WERI-Rb-1 (cell line): ENCODE results near the gene PROX2.

Experiments
- DNase-seq: peaks from one replicate; pipeline ENCODE4 v3.0.0-alpha.2; 2020
- H3K27ac ChIP-seq: fragments of 250-450 bp; sonication (Bioruptor Pico); 2 replicates; pipeline ENCODE4 v1.5.1; 2020; ENCODE audit warnings: mild to moderate bottlenecking, moderate library complexity
- H3K27me3 ChIP-seq: fragments of 250-450 bp; sonication (Bioruptor Pico); 2 replicates; pipeline ENCODE4 v1.5.1; 2021; ENCODE audit warnings: mild to moderate bottlenecking, low read depth, moderate library complexity; ENCODE audit not compliant: insufficient read depth, severe bottlenecking
- H3K36me3 ChIP-seq: fragments of 250-450 bp; sonication (Bioruptor Pico); 2 replicates; pipeline ENCODE4 v1.5.1; 2020; ENCODE audit warnings: mild to moderate bottlenecking, moderate library complexity
- H3K4me3 ChIP-seq: 2 replicates; pipeline ENCODE4 v1.5.1; 2011; ENCODE audit warnings: low read depth, mild to moderate bottlenecking, control low read depth, low read length
- H3K9me3 ChIP-seq: fragments of 250-450 bp; sonication (Bioruptor Pico); 2 replicates; pipeline ENCODE4 v1.5.1; 2021; ENCODE audit warnings: mild to moderate bottlenecking, moderate library complexity; ENCODE audit not compliant: severe bottlenecking
- TF ChIP-seq, protein P1 (sequence below): IDR thresholded peaks from 2 replicates; pipeline ENCODE4 v1.5.1; 2011; ENCODE audit warnings: low read depth, mild to moderate bottlenecking, control low read depth, inconsistent platforms, low read length

PROX2 gene

DNA sequence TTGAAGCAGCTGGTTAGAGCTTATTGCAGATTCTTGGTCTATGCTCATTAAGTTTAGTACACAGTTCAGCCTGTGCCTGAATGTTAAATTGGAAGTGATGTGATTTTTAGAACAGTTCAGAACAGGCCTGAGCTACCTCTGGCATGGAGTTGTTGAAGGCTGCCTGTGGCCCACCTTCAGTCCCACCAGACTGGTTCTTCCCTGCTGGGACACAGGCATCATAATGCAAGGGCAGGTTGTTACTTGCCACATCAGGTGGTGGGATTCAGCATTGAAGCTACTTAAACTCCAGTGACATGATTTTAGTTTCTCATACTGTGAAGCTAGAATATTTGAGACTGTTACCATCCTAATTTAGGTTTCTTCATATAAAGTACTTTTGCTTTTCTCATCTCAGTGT lies 49.4 kb downstream of the PROX2 start:
- peaks cover 46% of the 10 kb centered on the region for H3K36me3 ChIP-seq
- no peak overlapping the region for H3K4me3 ChIP-seq
- H3K27me3 ChIP-seq = no peaks in the 10 kb centered on the region
- no peak overlapping the region for H3K27ac ChIP-seq
- TF ChIP-seq, protein P1, sequence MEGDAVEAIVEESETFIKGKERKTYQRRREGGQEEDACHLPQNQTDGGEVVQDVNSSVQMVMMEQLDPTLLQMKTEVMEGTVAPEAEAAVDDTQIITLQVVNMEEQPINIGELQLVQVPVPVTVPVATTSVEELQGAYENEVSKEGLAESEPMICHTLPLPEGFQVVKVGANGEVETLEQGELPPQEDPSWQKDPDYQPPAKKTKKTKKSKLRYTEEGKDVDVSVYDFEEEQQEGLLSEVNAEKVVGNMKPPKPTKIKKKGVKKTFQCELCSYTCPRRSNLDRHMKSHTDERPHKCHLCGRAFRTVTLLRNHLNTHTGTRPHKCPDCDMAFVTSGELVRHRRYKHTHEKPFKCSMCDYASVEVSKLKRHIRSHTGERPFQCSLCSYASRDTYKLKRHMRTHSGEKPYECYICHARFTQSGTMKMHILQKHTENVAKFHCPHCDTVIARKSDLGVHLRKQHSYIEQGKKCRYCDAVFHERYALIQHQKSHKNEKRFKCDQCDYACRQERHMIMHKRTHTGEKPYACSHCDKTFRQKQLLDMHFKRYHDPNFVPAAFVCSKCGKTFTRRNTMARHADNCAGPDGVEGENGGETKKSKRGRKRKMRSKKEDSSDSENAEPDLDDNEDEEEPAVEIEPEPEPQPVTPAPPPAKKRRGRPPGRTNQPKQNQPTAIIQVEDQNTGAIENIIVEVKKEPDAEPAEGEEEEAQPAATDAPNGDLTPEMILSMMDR = no peak
- no peaks in the 10 kb centered on the region for H3K9me3 ChIP-seq
- DNase-seq = no peak
